H9 (cell line): ENCODE measurements around the gene CREB3L4. TPM values are rescaled to one million over a fixed set of nuclear protein-coding genes. Genes with fewer than 3 reads are reported as not detected.

ENCODE experiments used
- DNase-seq: peaks from one replicate; pipeline ENCODE4 v3.0.0-alpha.2; 2017
- H2AFZ ChIP-seq: one replicate; pipeline ENCODE4 v1.6.1; 2013; ENCODE audit warnings: mild to moderate bottlenecking, low read length, control low read depth, moderate library complexity
- H2AK5ac ChIP-seq: 2 replicates; pipeline ENCODE4 v1.6.1; 2013; ENCODE audit warnings: low read length, control low read depth, mixed read lengths; ENCODE audit not compliant: insufficient read length
- H2BK120ac ChIP-seq: one replicate; pipeline ENCODE4 v1.6.1; 2013; ENCODE audit warnings: low read depth, mild to moderate bottlenecking, low read length, control low read depth, inconsistent platforms; ENCODE audit not compliant: poor library complexity, severe bottlenecking
- H2BK12ac ChIP-seq: 2 replicates; pipeline ENCODE4 v1.6.1; 2013; ENCODE audit warnings: low read length, control low read depth, mixed read lengths, low read depth; ENCODE audit not compliant: insufficient read length
- H2BK15ac ChIP-seq: 2 replicates; pipeline ENCODE4 v1.6.1; 2013; ENCODE audit warnings: low read depth, low read length, control low read depth
- H2BK20ac ChIP-seq: one replicate; pipeline ENCODE4 v1.6.1; 2013; ENCODE audit warnings: low read depth, mild to moderate bottlenecking, low read length, control low read depth, inconsistent platforms; ENCODE audit not compliant: poor library complexity, severe bottlenecking
- H2BK5ac ChIP-seq: 2 replicates; pipeline ENCODE4 v1.6.1; 2013; ENCODE audit warnings: low read length, control low read depth, mixed read lengths; ENCODE audit not compliant: insufficient read length
- H3K14ac ChIP-seq: 2 replicates; pipeline ENCODE4 v1.6.1; 2013; ENCODE audit warnings: low read length, control low read depth; ENCODE audit not compliant: insufficient read depth
- H3K18ac ChIP-seq: 2 replicates; pipeline ENCODE4 v1.6.1; 2013; ENCODE audit warnings: low read depth, mild to moderate bottlenecking, mixed read lengths, low read length, control low read depth; ENCODE audit not compliant: insufficient read length
- H3K23ac ChIP-seq: 2 replicates; pipeline ENCODE4 v1.6.1; 2013; ENCODE audit warnings: low read length, control low read depth, mixed read lengths, low read depth; ENCODE audit not compliant: insufficient read length
- H3K23me2 ChIP-seq: 2 replicates; pipeline ENCODE4 v1.6.1; 2013; ENCODE audit warnings: low read depth, mild to moderate bottlenecking, mixed read lengths, low read length, control low read depth; ENCODE audit not compliant: insufficient read length, poor library complexity, severe bottlenecking
- H3K27ac ChIP-seq: 2 replicates; pipeline ENCODE4 v1.5.1; 2013; ENCODE audit warnings: low read length, control low read depth, mixed read lengths, low read depth; ENCODE audit not compliant: insufficient read length
- H3K27me3 ChIP-seq: 2 replicates; pipeline ENCODE4 v1.6.1; 2013; ENCODE audit warnings: low read length, control low read depth, inconsistent platforms; ENCODE audit not compliant: insufficient read depth
- H3K4ac ChIP-seq: 2 replicates; pipeline ENCODE4 v1.6.1; 2013; ENCODE audit warnings: low read depth, mild to moderate bottlenecking, control low read depth, inconsistent platforms, low read length, moderate library complexity
- H3K4me1 ChIP-seq: 2 replicates; pipeline ENCODE4 v1.6.1; 2013; ENCODE audit warnings: low read length, control low read depth, inconsistent platforms; ENCODE audit not compliant: insufficient read depth
- H3K4me2 ChIP-seq: 2 replicates; pipeline ENCODE4 v1.6.1; 2013; ENCODE audit warnings: low read length, control low read depth, mixed read lengths; ENCODE audit not compliant: insufficient read length, insufficient read depth
- H3K56ac ChIP-seq: 2 replicates; pipeline ENCODE4 v1.6.1; 2013; ENCODE audit warnings: low read depth, mild to moderate bottlenecking, mixed read lengths, low read length, control low read depth; ENCODE audit not compliant: insufficient read length
- H3K79me1 ChIP-seq: 2 replicates; pipeline ENCODE4 v1.6.1; 2013; ENCODE audit warnings: low read depth, mild to moderate bottlenecking, moderate library complexity, low read length, control low read depth, inconsistent platforms; ENCODE audit not compliant: insufficient read depth, poor library complexity, severe bottlenecking
- H3K79me2 ChIP-seq: 2 replicates; pipeline ENCODE4 v1.6.1; 2013; ENCODE audit warnings: low read length, control low read depth, inconsistent platforms; ENCODE audit not compliant: insufficient read depth
- H3K9ac ChIP-seq: 2 replicates; pipeline ENCODE4 v1.6.1; 2013; ENCODE audit warnings: low read length, control low read depth, mixed read lengths; ENCODE audit not compliant: insufficient read length; ENCODE audit errors: extremely low read depth
- H3K9me3 ChIP-seq: one replicate; pipeline ENCODE4 v1.6.1; 2013; ENCODE audit warnings: low read depth, low read length, inconsistent platforms; ENCODE audit not compliant: control insufficient read depth
- H3T11ph ChIP-seq: one replicate; pipeline ENCODE4 v1.6.1; 2013; ENCODE audit warnings: mild to moderate bottlenecking, low read length, control low read depth, inconsistent platforms
- H4K20me1 ChIP-seq: one replicate; pipeline ENCODE4 v1.6.1; 2013; ENCODE audit not compliant: control insufficient read depth, insufficient read length, insufficient read depth
- H4K5ac ChIP-seq: 2 replicates; pipeline ENCODE4 v1.6.1; 2013; ENCODE audit warnings: low read depth, mild to moderate bottlenecking, mixed read lengths, low read length, control low read depth; ENCODE audit not compliant: insufficient read length
- H4K8ac ChIP-seq: replicated peaks from 2 replicates; pipeline ENCODE4 v1.6.1; 2013; ENCODE audit warnings: low read length, control low read depth, mixed read lengths, low read depth; ENCODE audit not compliant: insufficient read length
- H4K91ac ChIP-seq: 2 replicates; pipeline ENCODE4 v1.6.1; 2013; ENCODE audit warnings: low read depth, mild to moderate bottlenecking, moderate library complexity, mixed read lengths, low read length, control low read depth; ENCODE audit not compliant: insufficient read length
- H3K27ac Mint-ChIP-seq, 3 experiments: 2 replicates in 2 of 3; 3 replicates in 1 of 3; pipeline ENCODE4 v1.8.0; 2020 to 2021; ENCODE audit warnings: mixed read lengths in 3 of 3, mild to moderate bottlenecking in 1 of 3, moderate library complexity in 1 of 3
- H3K27me3 Mint-ChIP-seq: 2 replicates; pipeline ENCODE4 v1.8.0; 2021; ENCODE audit warnings: low read depth, mild to moderate bottlenecking, moderate library complexity, mixed read lengths
- H3K36me3 Mint-ChIP-seq, 3 experiments: 2 replicates in 2 of 3; 3 replicates in 1 of 3; pipeline ENCODE4 v1.8.0; 2020 to 2021; ENCODE audit warnings: low read depth in 3 of 3, mixed read lengths in 3 of 3; ENCODE audit not compliant: insufficient read depth in 1 of 3
- H3K4me1 Mint-ChIP-seq, 2 experiments: 2 replicates each; pipeline ENCODE4 v1.8.0; 2020; ENCODE audit warnings: mixed read lengths in 2 of 2
- H3K4me3 Mint-ChIP-seq, 2 experiments: 2 replicates in 1 of 2; 3 replicates in 1 of 2; pipeline ENCODE4 v1.8.0; 2020 to 2021; ENCODE audit warnings: mild to moderate bottlenecking in 2 of 2, mixed read lengths in 2 of 2, moderate library complexity in 1 of 2
- H3K9me3 Mint-ChIP-seq, 2 experiments: 2 replicates in 1 of 2; 3 replicates in 1 of 2; pipeline ENCODE4 v1.8.0; 2020; ENCODE audit warnings: mild to moderate bottlenecking in 2 of 2, mixed read lengths in 2 of 2, moderate library complexity in 1 of 2
- CTCF ChIP-seq: fragments of 200-600 bp; sonication (generic); conservative IDR thresholded peaks from 3 replicates; pipeline ENCODE4 v1.8.0; 2021; ENCODE audit warnings: antibody characterized with exemption, mild to moderate bottlenecking
- WGBS: extraction: QIAGEN DNeasy Blood & Tissue Kit; methylation state at CpG from one replicate; pipeline ENCODE4 v1.1.7; 2013; ENCODE audit warnings: missing lambda C conversion rate, low lambda C conversion rate, mixed read lengths; ENCODE audit not compliant: insufficient read length; ENCODE audit errors: extremely low coverage; 5-methylcytosine and 5-hydroxymethylcytosine counted together
- total RNA-seq: library from RNA; stranded (reverse); gene quantifications from 2 replicates; pipeline ENCODE4 v1.2.1, GENCODE V29; 2021

Gene CREB3L4
- total RNA-seq, 1 experiment from 2014 or later: 27.6 TPM

- Histone ChIP-seq H2BK120ac (no peak overlapping the region), H3K18ac (no peak overlapping the region), H3K4me2 (no peak overlapping the region), H3T11ph (no peak overlapping the region), H2BK15ac (no peak overlapping the region), H2AK5ac (no peak overlapping the region), H4K5ac (no peak overlapping the region), H3K9me3 (no peaks in the 10 kb centered on the region), H4K20me1 (no peaks in the 10 kb centered on the region), H3K23ac (no peak overlapping the region), H2BK5ac (no peak overlapping the region), H2BK20ac (no peak overlapping the region), H3K23me2 (peaks cover 5% of the 10 kb centered on the region), H3K56ac (no peak overlapping the region), H2BK12ac (no peak overlapping the region), H3K79me2 (no peaks in the 10 kb centered on the region), H2AFZ (no peak overlapping the region), H3K79me1 (peaks cover 3% of the 10 kb centered on the region), H3K4me1 (no peaks in the 10 kb centered on the region; the same call in 1 of the 2 replicates), H3K4ac (no peak overlapping the region), H3K27ac (no peak overlapping the region), H3K14ac (no peak overlapping the region), H4K8ac (no peak overlapping the region), H4K91ac (no peak overlapping the region), H3K27me3 (no peaks in the 10 kb centered on the region), H3K9ac (no peak overlapping the region)
- Mint-ChIP-seq H3K27ac (no peak overlapping the region), H3K4me1 (peaks cover 8 to 14% of the 10 kb centered on the region in 2 experiments), H3K36me3 (peaks cover 19 to 51% (median 48%) of the 10 kb centered on the region in 3 experiments), H3K4me3 (no peak overlapping the region), H3K27me3 (no peaks in the 10 kb centered on the region), H3K9me3 (no peaks in the 10 kb centered on the region)
- DNase-seq: no peak
- no CpG with 5 or more reads among the region's 34 CpGs for WGBS
- TF ChIP-seq CTCF: no peak
Observed at GRCh38 chr1:153941826-153942725, 25.6 kb upstream of the CREB3L4 start.
